ENCODE data around the gene SNAPC4.

DNA sequence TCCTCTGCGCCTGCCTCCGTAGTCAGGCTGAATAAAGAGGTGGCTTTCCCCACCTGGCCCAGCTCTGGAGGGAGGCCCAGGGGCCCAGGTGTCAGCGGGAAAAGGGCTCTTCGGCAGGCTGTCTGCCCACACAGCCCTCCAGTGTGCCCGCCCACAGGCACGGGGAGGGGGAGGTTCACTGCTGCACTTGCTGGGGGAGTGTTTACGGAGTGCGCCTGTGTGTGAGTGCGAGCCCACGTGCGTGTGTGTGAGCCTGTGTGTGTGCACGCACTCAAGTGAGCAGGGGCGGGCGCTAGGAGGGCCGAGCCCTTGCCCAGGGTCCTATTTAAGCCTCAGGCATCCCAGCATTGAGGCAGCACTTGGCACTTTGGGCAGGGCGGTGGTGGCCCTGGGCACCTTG lies 47.3 kb downstream of the SNAPC4 start:
- TF ChIP-seq KDM5A (IDR thresholded peaks at IDR 0.05; ENCODE audit: low read length) (no peak), SP1 (IDR thresholded peaks at IDR 0.05; ENCODE audit: low read depth, low read length) (no peak)
- TF ChIP-seq, protein P1, sequence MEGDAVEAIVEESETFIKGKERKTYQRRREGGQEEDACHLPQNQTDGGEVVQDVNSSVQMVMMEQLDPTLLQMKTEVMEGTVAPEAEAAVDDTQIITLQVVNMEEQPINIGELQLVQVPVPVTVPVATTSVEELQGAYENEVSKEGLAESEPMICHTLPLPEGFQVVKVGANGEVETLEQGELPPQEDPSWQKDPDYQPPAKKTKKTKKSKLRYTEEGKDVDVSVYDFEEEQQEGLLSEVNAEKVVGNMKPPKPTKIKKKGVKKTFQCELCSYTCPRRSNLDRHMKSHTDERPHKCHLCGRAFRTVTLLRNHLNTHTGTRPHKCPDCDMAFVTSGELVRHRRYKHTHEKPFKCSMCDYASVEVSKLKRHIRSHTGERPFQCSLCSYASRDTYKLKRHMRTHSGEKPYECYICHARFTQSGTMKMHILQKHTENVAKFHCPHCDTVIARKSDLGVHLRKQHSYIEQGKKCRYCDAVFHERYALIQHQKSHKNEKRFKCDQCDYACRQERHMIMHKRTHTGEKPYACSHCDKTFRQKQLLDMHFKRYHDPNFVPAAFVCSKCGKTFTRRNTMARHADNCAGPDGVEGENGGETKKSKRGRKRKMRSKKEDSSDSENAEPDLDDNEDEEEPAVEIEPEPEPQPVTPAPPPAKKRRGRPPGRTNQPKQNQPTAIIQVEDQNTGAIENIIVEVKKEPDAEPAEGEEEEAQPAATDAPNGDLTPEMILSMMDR (IDR thresholded peaks at IDR 0.05; ENCODE audit: control extremely low read depth in 1 of 3, insufficient read depth in 1 of 3, low read depth in 1 of 3, low read length in 3 of 3) = no peak
